Mammary epithelial cell (primary cell): ENCODE results near the gene CLRN1.

Source experiments
- EZH2 ChIP-seq: IDR thresholded peaks from 2 replicates; pipeline ENCODE4 v1.6.1; 2012; ENCODE audit warnings: low read length, inconsistent platforms, borderline replicate concordance
- TF ChIP-seq, protein P1 (sequence below), 2 donors: IDR thresholded peaks in 1 of 2; conservative IDR thresholded peaks in 1 of 2; 2 replicates each; pipeline ENCODE4 v1.5.1; 2011 to 2012; ENCODE audit warnings: inconsistent platforms in 2 of 2, low read length in 2 of 2, mild to moderate bottlenecking in 2 of 2, control low read depth in 1 of 2, low read depth in 1 of 2; ENCODE audit not compliant: insufficient read depth in 1 of 2; ENCODE audit errors: extremely low read depth in 1 of 2

DNA sequence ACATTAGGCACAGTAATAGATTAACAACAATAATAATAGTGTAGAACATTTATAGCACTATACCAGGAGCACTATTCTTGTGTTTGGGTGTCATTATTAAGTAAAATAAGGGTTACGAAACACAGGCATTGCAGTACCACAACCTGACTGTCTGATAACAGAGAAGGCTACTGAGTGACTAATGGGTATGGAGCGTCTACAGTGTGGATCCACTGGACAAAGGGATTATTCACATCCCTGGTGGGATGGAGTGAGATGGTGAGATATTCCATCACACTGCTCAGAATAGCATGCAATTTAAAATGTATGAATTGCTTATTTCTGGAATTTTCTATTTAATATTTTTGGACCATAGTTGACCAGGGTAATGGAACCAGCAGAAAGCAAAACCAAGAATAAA lies 85.5 kb downstream of the CLRN1 start:
- TF ChIP-seq EZH2: no peak
- TF ChIP-seq, protein P1, sequence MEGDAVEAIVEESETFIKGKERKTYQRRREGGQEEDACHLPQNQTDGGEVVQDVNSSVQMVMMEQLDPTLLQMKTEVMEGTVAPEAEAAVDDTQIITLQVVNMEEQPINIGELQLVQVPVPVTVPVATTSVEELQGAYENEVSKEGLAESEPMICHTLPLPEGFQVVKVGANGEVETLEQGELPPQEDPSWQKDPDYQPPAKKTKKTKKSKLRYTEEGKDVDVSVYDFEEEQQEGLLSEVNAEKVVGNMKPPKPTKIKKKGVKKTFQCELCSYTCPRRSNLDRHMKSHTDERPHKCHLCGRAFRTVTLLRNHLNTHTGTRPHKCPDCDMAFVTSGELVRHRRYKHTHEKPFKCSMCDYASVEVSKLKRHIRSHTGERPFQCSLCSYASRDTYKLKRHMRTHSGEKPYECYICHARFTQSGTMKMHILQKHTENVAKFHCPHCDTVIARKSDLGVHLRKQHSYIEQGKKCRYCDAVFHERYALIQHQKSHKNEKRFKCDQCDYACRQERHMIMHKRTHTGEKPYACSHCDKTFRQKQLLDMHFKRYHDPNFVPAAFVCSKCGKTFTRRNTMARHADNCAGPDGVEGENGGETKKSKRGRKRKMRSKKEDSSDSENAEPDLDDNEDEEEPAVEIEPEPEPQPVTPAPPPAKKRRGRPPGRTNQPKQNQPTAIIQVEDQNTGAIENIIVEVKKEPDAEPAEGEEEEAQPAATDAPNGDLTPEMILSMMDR (conservative IDR thresholded peaks at IDR 0.05 in 1 of 2, IDR thresholded peaks at IDR 0.05 in 1 of 2; ENCODE audit: extremely low read depth in 1 of 2, insufficient read depth in 1 of 2, low read depth in 1 of 2, low read length in 2 of 2): no peak
